DOHH2 (cell line): ENCODE results near the gene MYL11.
"Not testable (repeated sequence)": the region's sequence is repeated elsewhere in the genome, so short reads cannot be mapped to it uniquely, and the experiment has no call there.

ENCODE experiments used
- H3F3A ChIP-seq: fragments of 200-600 bp; sonication (generic), shearing (Covaris generic); 2 replicates; pipeline ENCODE4 v1.6.0; 2016; ENCODE audit warnings: antibody characterized with exemption, mild to moderate bottlenecking; ENCODE audit not compliant: control insufficient read depth, insufficient read depth
- H3K27ac ChIP-seq: fragments of 200-600 bp; sonication (generic); 2 replicates; pipeline ENCODE4 v1.5.1; 2014; ENCODE audit warnings: low read depth, mild to moderate bottlenecking, low read length, moderate library complexity
- H3K27me3 ChIP-seq: fragments of 200-600 bp; sonication (generic); 2 replicates; pipeline ENCODE4 v1.6.1; 2014; ENCODE audit warnings: mild to moderate bottlenecking, low read length, mixed read lengths; ENCODE audit not compliant: control insufficient read depth
- H3K36me3 ChIP-seq: fragments of 200-600 bp; sonication (generic); 2 replicates; pipeline ENCODE4 v1.6.1; 2014; ENCODE audit warnings: mild to moderate bottlenecking, low read length, moderate library complexity, mixed read lengths; ENCODE audit not compliant: control insufficient read depth
- H3K4me1 ChIP-seq: fragments of 200-600 bp; sonication (generic); 2 replicates; pipeline ENCODE4 v1.6.1; 2014; ENCODE audit warnings: mild to moderate bottlenecking, low read length, mixed read lengths; ENCODE audit not compliant: control insufficient read depth
- H3K4me2 ChIP-seq: fragments of 200-600 bp; sonication (generic); 2 replicates; pipeline ENCODE4 v1.6.0; 2014; ENCODE audit warnings: mild to moderate bottlenecking, low read length, moderate library complexity
- H3K4me3 ChIP-seq: fragments of 200-600 bp; sonication (generic); 2 replicates; pipeline ENCODE4 v1.5.1; 2014; ENCODE audit warnings: mild to moderate bottlenecking, low read length, mixed read lengths
- H3K79me2 ChIP-seq: fragments of 200-600 bp; sonication (generic); 2 replicates; pipeline ENCODE4 v1.6.1; 2014; ENCODE audit warnings: mild to moderate bottlenecking, low read length, mixed read lengths; ENCODE audit not compliant: control insufficient read depth
- H3K9me2 ChIP-seq: fragments of 200-600 bp; sonication (generic); replicated peaks from 2 replicates; pipeline ENCODE4 v1.6.1; 2014; ENCODE audit warnings: mild to moderate bottlenecking, low read length, mixed read lengths; ENCODE audit not compliant: control insufficient read depth
- H3K9me3 ChIP-seq: fragments of 200-600 bp; sonication (generic); 2 replicates; pipeline ENCODE4 v1.6.1; 2014; ENCODE audit warnings: antibody characterized with exemption, low read length, mixed read lengths; ENCODE audit not compliant: control insufficient read depth, insufficient read depth
- H4K20me1 ChIP-seq: fragments of 200-600 bp; sonication (generic); 2 replicates; pipeline ENCODE4 v1.6.0; 2014; ENCODE audit warnings: low read depth, mild to moderate bottlenecking, antibody characterized with exemption, low read length, moderate library complexity; ENCODE audit not compliant: control insufficient read depth, insufficient read depth
- EZH2phosphoT487 ChIP-seq: fragments of 200-600 bp; sonication (generic); IDR thresholded peaks from 2 replicates; pipeline ENCODE4 v1.6.1; 2017; ENCODE audit warnings: borderline replicate concordance, mild to moderate bottlenecking, antibody characterized with exemption, low read length, moderate library complexity, mixed read lengths
- TF ChIP-seq, protein P1 (sequence below): fragments of 200-600 bp; sonication (generic); IDR thresholded peaks from one replicate; pipeline ENCODE4 v1.5.1; 2014; ENCODE audit warnings: antibody characterized with exemption, mild to moderate bottlenecking, low read depth, low read length; ENCODE audit not compliant: poor library complexity, severe bottlenecking

The MYL11 gene, protein sequence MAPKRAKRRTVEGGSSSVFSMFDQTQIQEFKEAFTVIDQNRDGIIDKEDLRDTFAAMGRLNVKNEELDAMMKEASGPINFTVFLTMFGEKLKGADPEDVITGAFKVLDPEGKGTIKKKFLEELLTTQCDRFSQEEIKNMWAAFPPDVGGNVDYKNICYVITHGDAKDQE

DNA sequence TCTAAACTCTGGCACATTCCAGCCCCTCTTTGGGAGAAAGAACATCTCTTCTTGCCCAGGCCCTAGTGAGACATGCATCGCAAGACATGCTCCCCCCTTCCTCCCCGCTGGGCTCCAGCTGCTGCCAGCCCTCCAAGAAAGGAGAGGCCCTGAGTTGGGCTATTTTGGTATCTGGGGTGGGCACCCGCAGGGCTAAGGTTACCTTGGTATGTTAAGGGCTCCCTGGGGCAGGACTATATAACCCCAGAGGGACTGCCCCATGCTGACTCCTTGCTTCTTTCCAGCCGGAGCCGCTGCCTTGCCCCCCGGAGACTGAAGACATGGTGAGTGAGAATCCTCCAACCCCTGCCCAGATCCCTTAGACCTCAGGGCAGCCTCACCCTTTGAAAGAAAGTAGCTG lies at the start of gene MYL11:
TSS of gene MYL11 (plus strand) at position 265 of the 400 bp plus-strand sequence. CDS start at position 321, 56 bp downstream.
- Histone ChIP-seq H3K27me3 (no peaks in the 10 kb centered on the region), H3K4me2 (no peak within 1 kb of the TSS), H3K27ac (no peak within 1 kb of the TSS), H3K4me1 (peaks cover 42% of the 10 kb centered on the region), H3K4me3 (no peak within 1 kb of the TSS), H3K9me2 (no peaks in the 10 kb centered on the region), H3K79me2 (peaks cover 17% of the 10 kb centered on the region), H3F3A (peaks cover 7% of the 10 kb centered on the region), H3K36me3 (peaks cover 16% of the 10 kb centered on the region), H3K9me3 (no peaks in the 10 kb centered on the region), H4K20me1 (no peaks in the 10 kb centered on the region)
- TF ChIP-seq, protein P1, sequence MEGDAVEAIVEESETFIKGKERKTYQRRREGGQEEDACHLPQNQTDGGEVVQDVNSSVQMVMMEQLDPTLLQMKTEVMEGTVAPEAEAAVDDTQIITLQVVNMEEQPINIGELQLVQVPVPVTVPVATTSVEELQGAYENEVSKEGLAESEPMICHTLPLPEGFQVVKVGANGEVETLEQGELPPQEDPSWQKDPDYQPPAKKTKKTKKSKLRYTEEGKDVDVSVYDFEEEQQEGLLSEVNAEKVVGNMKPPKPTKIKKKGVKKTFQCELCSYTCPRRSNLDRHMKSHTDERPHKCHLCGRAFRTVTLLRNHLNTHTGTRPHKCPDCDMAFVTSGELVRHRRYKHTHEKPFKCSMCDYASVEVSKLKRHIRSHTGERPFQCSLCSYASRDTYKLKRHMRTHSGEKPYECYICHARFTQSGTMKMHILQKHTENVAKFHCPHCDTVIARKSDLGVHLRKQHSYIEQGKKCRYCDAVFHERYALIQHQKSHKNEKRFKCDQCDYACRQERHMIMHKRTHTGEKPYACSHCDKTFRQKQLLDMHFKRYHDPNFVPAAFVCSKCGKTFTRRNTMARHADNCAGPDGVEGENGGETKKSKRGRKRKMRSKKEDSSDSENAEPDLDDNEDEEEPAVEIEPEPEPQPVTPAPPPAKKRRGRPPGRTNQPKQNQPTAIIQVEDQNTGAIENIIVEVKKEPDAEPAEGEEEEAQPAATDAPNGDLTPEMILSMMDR = no peak

DNA sequence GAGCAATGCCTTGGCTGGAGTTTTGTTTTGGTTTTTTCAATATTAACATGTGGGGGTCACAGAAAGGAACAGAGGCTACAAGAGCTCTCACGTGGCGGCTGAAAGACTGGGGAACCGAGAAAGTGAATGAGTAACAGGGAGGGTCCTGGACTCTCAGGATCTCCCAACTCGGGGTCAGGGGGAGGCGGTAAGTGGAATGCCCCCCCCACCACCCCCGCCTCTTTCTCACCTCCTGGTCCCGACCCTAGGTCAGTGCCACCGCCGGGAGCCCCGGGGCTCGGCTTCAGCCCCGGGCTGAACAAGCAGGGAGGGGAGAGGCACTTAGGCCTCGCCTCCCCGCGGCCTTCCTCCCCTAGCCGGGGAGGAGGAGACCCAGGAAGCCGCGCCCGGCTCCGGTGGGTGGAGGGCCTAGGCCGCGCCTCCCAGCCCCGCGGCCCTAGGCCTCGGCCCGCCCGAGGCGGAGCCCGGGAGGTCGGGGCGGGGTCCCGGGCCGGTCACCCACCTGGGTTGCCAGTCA lies 40.1 kb upstream of the MYL11 start:
- peaks cover 56% of the 10 kb centered on the region for H3K79me2 ChIP-seq
- peaks cover 30% of the 10 kb centered on the region for H3K4me1 ChIP-seq
- H3K27me3 ChIP-seq, H3K36me3 ChIP-seq, H3K9me3 ChIP-seq, H3F3A ChIP-seq, H3K9me2 ChIP-seq, H4K20me1 ChIP-seq: not testable (repeated sequence)
- peak overlapping the region; percentile 71 for H3K27ac ChIP-seq
- H3K4me3 ChIP-seq = peak overlapping the region; percentile 78
- peak overlapping the region; percentile 49 for H3K4me2 ChIP-seq

DNA sequence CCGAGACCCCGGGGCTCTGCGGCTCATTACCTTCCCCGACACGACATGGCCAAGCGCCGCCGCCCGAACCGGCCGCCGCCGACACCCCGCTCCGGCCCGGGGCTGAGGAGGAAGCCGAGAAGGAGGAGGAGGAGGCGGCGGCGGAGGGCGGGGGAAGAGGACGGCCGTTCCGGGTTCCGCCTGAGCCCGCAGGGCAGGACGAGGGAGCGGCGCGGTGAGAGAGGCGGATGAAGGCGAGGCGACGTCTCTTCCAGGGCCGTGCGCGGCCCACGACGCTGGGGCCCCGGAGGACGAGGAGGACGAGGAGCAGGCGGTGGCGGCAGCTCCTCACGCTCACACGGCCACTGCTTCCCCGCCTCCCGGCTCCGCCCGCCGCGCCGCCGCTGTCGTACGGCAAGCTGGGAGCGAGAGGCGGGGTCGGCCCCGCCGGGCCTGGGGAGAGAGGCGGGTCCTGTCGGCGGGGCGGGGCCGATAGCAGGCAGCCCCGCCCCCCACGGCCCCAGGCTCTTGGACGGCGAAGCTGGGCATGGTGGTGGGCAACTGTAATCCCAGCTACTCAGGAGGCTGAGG lies 39.5 kb upstream of the MYL11 start:
- H3K4me2 ChIP-seq = peak overlapping the region; percentile 70
- peak overlapping the region; percentile 71 for H3K27ac ChIP-seq
- not testable (repeated sequence) for H3K36me3 ChIP-seq, H3F3A ChIP-seq, H3K27me3 ChIP-seq, H3K9me2 ChIP-seq, H4K20me1 ChIP-seq, H3K9me3 ChIP-seq
- peaks cover 50% of the 10 kb centered on the region for H3K79me2 ChIP-seq
- peaks cover 25% of the 10 kb centered on the region for H3K4me1 ChIP-seq
- H3K4me3 ChIP-seq = peak overlapping the region; percentile 78

DNA sequence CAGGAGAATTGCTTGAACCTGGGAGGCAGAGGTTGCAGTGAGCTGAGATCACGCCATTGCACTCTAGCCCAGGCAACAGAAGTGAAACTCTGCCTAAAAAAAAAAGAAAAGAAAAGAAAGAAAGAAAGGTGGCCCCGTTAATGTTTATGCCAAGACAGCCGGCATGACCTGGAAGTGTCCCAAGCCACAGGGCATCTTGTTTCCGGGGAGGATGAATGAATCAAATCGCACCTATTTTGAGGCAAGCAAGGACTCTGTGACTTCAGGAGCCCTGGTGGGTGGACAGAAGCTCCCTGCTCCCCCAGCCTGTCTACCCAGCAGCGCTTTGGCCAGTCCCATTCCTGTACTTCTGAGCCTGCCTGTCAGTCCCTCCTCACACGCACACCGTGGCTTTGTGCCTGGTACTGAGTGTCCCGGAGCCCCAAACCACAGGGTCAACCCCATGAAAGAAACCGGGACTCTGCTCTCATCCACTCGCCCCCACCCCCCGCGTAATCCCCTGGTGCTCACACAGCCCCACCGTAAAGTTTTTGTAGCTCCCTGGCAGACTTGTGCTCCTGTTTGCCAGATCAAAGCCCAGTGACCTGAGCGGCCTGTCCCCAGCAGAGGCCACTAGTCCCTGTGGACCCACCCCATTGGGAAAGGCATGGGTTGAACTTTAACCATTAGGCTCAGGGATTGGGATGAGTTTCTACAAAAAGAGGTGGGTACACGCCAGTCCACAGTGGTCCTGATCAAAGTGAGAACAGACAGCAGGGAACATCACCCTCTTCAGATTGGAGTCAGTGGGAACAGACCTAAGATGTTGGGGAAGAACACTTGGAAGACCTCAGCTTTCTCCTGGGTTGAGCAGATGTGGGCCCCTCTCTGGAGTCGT lies 38.8 kb upstream of the MYL11 start:
- Histone ChIP-seq H3K27ac (peak overlapping the region; percentile 71), H3K4me2 (peak overlapping the region; percentile 70), H4K20me1 (no peaks in the 10 kb centered on the region), H3K36me3 (peaks cover 2% of the 10 kb centered on the region), H3K79me2 (peaks cover 46% of the 10 kb centered on the region), H3K4me3 (peak overlapping the region; percentile 78), H3F3A (peaks cover under 1% of the 10 kb centered on the region), H3K4me1 (peaks cover 21% of the 10 kb centered on the region), H3K9me3 (no peaks in the 10 kb centered on the region), H3K9me2 (no peaks in the 10 kb centered on the region), H3K27me3 (no peaks in the 10 kb centered on the region)
- TF ChIP-seq, protein P1 = no peak
- no peak for TF ChIP-seq EZH2phosphoT487

DNA sequence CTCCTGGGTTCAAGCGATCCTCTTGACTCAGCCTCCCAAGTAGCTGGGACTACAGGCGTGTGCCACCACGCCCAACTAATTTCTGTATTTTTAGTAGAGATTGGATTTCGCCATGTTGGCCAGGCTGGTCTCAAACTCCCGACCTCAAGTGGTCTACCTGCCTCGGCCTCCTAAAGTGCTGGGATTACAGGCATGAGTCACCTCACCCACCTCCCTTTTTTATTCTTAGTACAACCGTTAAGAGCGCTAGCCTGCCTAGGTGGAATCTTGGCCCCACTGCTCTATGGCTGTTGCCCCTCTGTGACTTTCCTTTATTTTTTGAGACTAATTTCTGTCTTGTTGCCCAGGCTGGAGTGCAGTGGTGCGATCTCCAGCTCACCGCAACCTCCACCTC lies 36.6 kb upstream of the MYL11 start:
- H3K4me3 ChIP-seq, H3F3A ChIP-seq, H3K27ac ChIP-seq, H3K36me3 ChIP-seq, H4K20me1 ChIP-seq, H3K4me2 ChIP-seq, H3K9me2 ChIP-seq, H3K9me3 ChIP-seq, H3K27me3 ChIP-seq: not testable (repeated sequence)
- peaks cover 33% of the 10 kb centered on the region for H3K4me1 ChIP-seq
- peaks cover 38% of the 10 kb centered on the region for H3K79me2 ChIP-seq

DNA sequence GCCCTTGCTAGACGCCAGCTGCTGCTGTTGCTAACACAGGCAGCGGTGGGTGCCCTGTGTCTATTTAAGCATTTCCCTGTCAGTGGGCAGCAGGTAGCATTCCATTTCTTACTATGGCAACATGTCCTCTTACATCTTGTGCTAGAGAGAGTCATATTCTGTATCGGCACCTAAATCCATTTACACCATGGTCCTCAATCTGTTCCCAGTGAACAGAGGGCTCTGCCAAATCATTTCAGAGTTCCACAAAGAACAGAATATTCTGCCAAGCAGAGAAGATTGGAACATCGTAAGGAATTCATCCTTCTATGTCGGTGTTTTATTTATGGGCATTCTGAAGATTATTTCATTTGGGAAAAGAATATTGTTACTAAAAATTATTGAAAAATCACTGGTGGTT lies 35.9 kb upstream of the MYL11 start:
- H3K9me3 ChIP-seq, H3K27me3 ChIP-seq, H3K27ac ChIP-seq, H3K9me2 ChIP-seq, H3F3A ChIP-seq, H4K20me1 ChIP-seq, H3K36me3 ChIP-seq, H3K4me3 ChIP-seq, H3K4me2 ChIP-seq: not testable (repeated sequence)
- Histone ChIP-seq H3K4me1 (peaks cover 40% of the 10 kb centered on the region), H3K79me2 (peaks cover 34% of the 10 kb centered on the region)
